Activated T-helper 1 cell treated with anti-CD3 and anti-CD28 coated beads, Interleukin-12 subunit alpha, Interleukin-12 subunit beta, Interleukin-2, Interleukin-4 antibody, amounts not matched to agents 30 ng/mL and 10 ng/mL and 1 ng/mL, durations not matched to agents 14 hours and 24 hours and 36 hours (primary cell): ENCODE data around the gene ZNF136. TPM values are rescaled to one million over a fixed set of nuclear protein-coding genes. Genes with fewer than 3 reads are reported as not detected.

Experiments used
- DNase-seq: peaks from one replicate; pipeline ENCODE4 v3.0.0; 2021; ENCODE audit warnings: low spot score
- H3K27ac Mint-ChIP-seq: one replicate; pipeline ENCODE4 v1.8.0; 2021; ENCODE audit warnings: mild to moderate bottlenecking, mixed read lengths
- H3K27me3 Mint-ChIP-seq: one replicate; pipeline ENCODE4 v1.8.0; 2022; ENCODE audit warnings: mild to moderate bottlenecking, moderate library complexity, mixed read lengths; ENCODE audit not compliant: insufficient read depth
- H3K36me3 Mint-ChIP-seq: one replicate; pipeline ENCODE4 v1.8.0; 2021; ENCODE audit warnings: low read depth, mixed read lengths
- H3K4me1 Mint-ChIP-seq: one replicate; pipeline ENCODE4 v1.8.0; 2021; ENCODE audit warnings: low read depth, mixed read lengths
- H3K4me3 Mint-ChIP-seq: one replicate; pipeline ENCODE4 v1.8.0; 2021; ENCODE audit warnings: mild to moderate bottlenecking, moderate library complexity, mixed read lengths
- H3K9me3 Mint-ChIP-seq: one replicate; pipeline ENCODE4 v1.8.0; 2021; ENCODE audit warnings: mixed read lengths
- intact Hi-C: fragments of 100-400 bp; cut with micrococcal nuclease; formaldehyde crosslinking; loops from one replicate; pipeline ENCODE4 v1.15.1; 2024
- total RNA-seq: library from RNA; stranded (reverse); gene quantifications from 2 replicates; pipeline ENCODE4 v1.2.3, GENCODE V29; 2022

ZNF136 gene
- total RNA-seq, 1 donor from 2014 or later: 10.1 TPM

DNA sequence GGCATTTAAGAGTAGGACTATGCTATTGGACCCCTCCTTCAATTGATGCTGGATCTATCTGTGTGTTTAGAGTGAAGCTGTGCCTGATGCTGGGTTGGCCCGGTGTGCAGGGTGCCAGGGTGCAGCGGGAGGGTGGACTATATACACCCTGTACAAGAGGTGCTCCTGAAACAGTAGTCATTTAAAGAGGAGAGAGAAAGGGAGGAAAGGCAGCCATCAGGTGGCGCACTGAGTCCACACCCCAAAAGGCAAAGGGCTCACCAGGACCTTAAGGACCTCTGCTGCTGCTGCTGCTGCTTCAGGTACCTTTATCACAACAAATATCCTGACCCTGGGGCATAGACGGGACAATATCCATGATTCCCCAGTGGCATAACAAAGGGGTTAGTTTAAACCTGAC is 39.4 kb downstream of the ZNF136 start:
- H3K27me3 Mint-ChIP-seq: no peaks in the 10 kb centered on the region
- intact Hi-C loops: loop anchor here (2.0 to 5.0 kb wide), 2 partner anchors 145 to 470 kb away; no protein-coding TSS in a partner anchor
- peaks cover 2% of the 10 kb centered on the region for H3K36me3 Mint-ChIP-seq
- peak; percentile 13 for DNase-seq
- H3K4me3 Mint-ChIP-seq: no peak overlapping the region
- H3K9me3 Mint-ChIP-seq: peaks cover 63% of the 10 kb centered on the region
- H3K27ac Mint-ChIP-seq: no peak overlapping the region
- no peaks in the 10 kb centered on the region for H3K4me1 Mint-ChIP-seq

DNA sequence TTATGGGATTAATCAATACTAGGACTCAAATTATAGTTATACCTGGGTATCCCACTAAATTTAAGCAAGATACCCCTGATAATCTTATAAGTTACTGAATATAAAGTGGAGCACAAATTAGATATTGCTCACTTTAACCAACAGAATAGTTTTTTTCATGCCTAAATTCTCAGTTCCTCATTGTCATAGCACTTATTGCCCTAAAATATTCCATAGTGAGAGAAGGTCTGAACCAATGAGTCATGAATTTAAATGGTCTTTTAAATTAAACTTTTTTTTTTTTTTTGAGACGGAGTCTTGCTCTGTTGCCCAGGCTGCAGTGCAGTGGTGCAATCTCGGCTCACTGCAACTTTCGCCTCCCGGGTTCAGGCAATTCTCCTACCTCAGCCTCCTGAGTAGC is 42.4 kb downstream of the ZNF136 start:
- Mint-ChIP-seq H3K4me1 (no peaks in the 10 kb centered on the region), H3K27ac (no peak overlapping the region), H3K9me3 (peaks cover 72% of the 10 kb centered on the region), H3K27me3 (no peaks in the 10 kb centered on the region), H3K4me3 (no peak overlapping the region), H3K36me3 (peaks cover 8% of the 10 kb centered on the region)
- no peak for DNase-seq
- intact Hi-C loops: no loop called here

- no peaks in the 10 kb centered on the region for H3K27me3 Mint-ChIP-seq
- no peak overlapping the region for H3K27ac Mint-ChIP-seq
- intact Hi-C loops: no loop called here
- no peak for DNase-seq
- no peak overlapping the region for H3K4me3 Mint-ChIP-seq
- H3K36me3 Mint-ChIP-seq: peaks cover 6% of the 10 kb centered on the region
- peaks cover 69% of the 10 kb centered on the region for H3K9me3 Mint-ChIP-seq
- H3K4me1 Mint-ChIP-seq: no peaks in the 10 kb centered on the region
These were observed 45.3 kb downstream of the ZNF136 start for GRCh38 chr19:12208221-12208620.

DNA sequence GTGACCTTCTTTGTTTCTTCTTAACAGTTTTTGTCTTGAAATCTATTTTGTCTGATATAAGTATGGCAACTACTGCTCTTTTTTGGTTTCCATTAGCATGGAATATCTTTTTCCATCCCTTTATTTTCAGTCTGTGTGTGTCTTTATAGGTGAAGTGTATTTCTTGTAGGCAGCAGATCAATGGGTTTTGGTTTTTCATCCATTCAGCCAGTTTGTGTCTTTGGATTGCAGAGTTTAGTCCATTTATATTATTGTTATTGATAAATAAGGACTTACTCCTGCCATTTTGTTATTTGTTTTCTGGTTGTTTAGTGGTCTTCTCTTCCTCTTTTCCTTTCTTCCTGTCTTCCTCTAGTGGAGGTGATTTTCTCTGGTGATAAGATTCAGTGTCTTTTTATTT is 54.4 kb downstream of the ZNF136 start:
- intact Hi-C loops: no loop called here
- no peaks in the 10 kb centered on the region for H3K27me3 Mint-ChIP-seq
- H3K4me3 Mint-ChIP-seq: no peak overlapping the region
- no peaks in the 10 kb centered on the region for H3K4me1 Mint-ChIP-seq
- H3K36me3 Mint-ChIP-seq: peaks cover 5% of the 10 kb centered on the region
- H3K27ac Mint-ChIP-seq: no peak overlapping the region
- peaks cover 81% of the 10 kb centered on the region for H3K9me3 Mint-ChIP-seq
- no peak for DNase-seq

GRCh38 chr19:12222980-12223630 is 60.2 kb downstream of the ZNF136 start:
- intact Hi-C loops: no loop called here
- peaks cover 3% of the 10 kb centered on the region for H3K36me3 Mint-ChIP-seq

DNA sequence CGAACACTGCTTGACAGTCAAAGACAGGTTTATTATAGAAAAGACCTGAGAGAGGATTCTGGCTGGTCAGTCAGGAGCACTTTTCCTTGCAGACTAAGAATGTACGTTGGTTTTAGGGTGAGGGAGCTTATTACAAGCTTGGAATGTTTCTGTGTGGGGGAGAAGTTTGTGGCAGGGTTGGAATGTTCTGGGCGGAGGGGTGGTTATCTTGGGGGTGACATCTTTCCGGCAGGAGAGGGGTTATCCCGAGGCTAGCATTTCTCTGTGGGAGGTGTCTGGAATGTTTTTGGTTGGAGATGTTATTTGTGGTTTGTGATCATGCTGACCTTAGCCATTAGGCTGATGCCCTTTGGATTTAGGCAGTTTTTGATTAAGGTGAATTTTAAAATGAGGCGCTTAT is 61.8 kb downstream of the ZNF136 start:
- no peak overlapping the region for H3K27ac Mint-ChIP-seq
- peaks cover 46% of the 10 kb centered on the region for H3K9me3 Mint-ChIP-seq
- H3K4me1 Mint-ChIP-seq: no peaks in the 10 kb centered on the region
- no peaks in the 10 kb centered on the region for H3K27me3 Mint-ChIP-seq
- intact Hi-C loops: no loop called here
- no peak for DNase-seq
- no peak overlapping the region for H3K4me3 Mint-ChIP-seq
- peaks cover under 1% of the 10 kb centered on the region for H3K36me3 Mint-ChIP-seq

More at GRCh38 chr19:12222980-12223630, 60.2 kb downstream of the ZNF136 start:
- no peak for DNase-seq
- Mint-ChIP-seq H3K27ac (no peak overlapping the region), H3K4me3 (no peak overlapping the region), H3K9me3 (peaks cover 52% of the 10 kb centered on the region), H3K4me1 (no peaks in the 10 kb centered on the region), H3K27me3 (no peaks in the 10 kb centered on the region)

GRCh38 chr19:12229990-12230389 is 67.1 kb downstream of the ZNF136 start:
- H3K4me1 Mint-ChIP-seq: no peaks in the 10 kb centered on the region
- intact Hi-C loops: no loop called here
- H3K36me3 Mint-ChIP-seq: peaks cover 9% of the 10 kb centered on the region
- H3K4me3 Mint-ChIP-seq: no peak overlapping the region
- DNase-seq: no peak
- H3K27ac Mint-ChIP-seq: no peak overlapping the region
- H3K27me3 Mint-ChIP-seq: no peaks in the 10 kb centered on the region
- H3K9me3 Mint-ChIP-seq: peaks cover 63% of the 10 kb centered on the region

- Mint-ChIP-seq H3K36me3 (peaks cover 9% of the 10 kb centered on the region), H3K4me1 (no peaks in the 10 kb centered on the region), H3K27me3 (no peaks in the 10 kb centered on the region), H3K9me3 (peaks cover 60% of the 10 kb centered on the region), H3K4me3 (no peak overlapping the region), H3K27ac (no peak overlapping the region)
- intact Hi-C loops: no loop called here
- DNase-seq: no peak
These were observed 68.1 kb downstream of the ZNF136 start for GRCh38 chr19:12230751-12231733.

- H3K9me3 Mint-ChIP-seq: peaks cover 66% of the 10 kb centered on the region
- peaks cover 9% of the 10 kb centered on the region for H3K36me3 Mint-ChIP-seq
- intact Hi-C loops: no loop called here
- no peaks in the 10 kb centered on the region for H3K27me3 Mint-ChIP-seq
- DNase-seq: no peak
- H3K4me1 Mint-ChIP-seq: no peaks in the 10 kb centered on the region
- no peak overlapping the region for H3K27ac Mint-ChIP-seq
- H3K4me3 Mint-ChIP-seq: no peak overlapping the region
These were observed 70.1 kb downstream of the ZNF136 start for GRCh38 chr19:12232961-12233360.

DNA sequence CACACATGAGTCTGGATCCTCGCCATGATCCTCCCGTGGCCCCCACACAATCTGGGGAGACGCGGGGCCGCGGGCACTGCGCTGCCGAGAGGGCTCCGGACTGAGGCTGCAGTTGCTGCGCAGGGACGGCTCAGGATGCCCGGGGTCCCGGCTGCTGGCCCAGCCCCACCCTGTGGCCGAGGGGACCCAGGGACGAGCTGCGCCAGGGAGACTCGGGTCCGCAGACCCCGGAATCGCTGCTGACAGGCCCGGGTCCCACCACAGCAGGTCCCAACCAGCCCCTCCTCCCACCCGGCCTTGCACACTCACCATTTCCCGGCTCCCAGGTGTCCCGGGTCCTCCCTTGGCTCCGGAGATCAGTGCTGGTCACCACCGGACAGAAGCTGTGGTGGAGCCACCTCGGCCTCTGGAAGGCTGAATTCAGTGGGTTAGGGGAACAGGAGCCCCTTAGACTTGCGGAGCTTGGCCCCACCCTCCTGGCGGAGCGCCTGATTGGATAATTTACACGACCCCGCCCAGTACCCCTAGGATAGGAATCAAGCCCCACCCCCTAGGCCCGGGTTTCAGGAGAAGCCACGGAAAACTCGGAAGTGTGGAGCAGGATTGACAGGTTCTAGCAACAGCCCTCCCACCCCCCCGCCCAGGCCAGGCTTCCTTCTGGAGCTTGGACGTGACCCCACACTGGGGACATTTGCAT is 74.4 kb downstream of the ZNF136 start:
- no peak overlapping the region for H3K27ac Mint-ChIP-seq
- intact Hi-C loops: no loop called here
- no peaks in the 10 kb centered on the region for H3K27me3 Mint-ChIP-seq
- peaks cover 2% of the 10 kb centered on the region for H3K36me3 Mint-ChIP-seq
- no peak for DNase-seq
- H3K9me3 Mint-ChIP-seq: peaks cover 45% of the 10 kb centered on the region
- H3K4me1 Mint-ChIP-seq: no peaks in the 10 kb centered on the region
- H3K4me3 Mint-ChIP-seq: no peak overlapping the region
